Neural cell (in vitro differentiated cells): ENCODE results near the gene RABGEF1. TPM values are rescaled to one million over a fixed set of nuclear protein-coding genes. Genes with fewer than 3 reads are reported as not detected.
"Not testable (repeated sequence)": the region's sequence is repeated elsewhere in the genome, so short reads cannot be mapped to it uniquely, and the experiment has no call there.

ENCODE experiments used
- H2AFZ ChIP-seq: fragments of 200-600, 300-800 bp; sonication (generic), shearing (Covaris generic); 2 replicates; pipeline ENCODE4 v1.6.0; 2014; ENCODE audit warnings: low read depth, mild to moderate bottlenecking, antibody characterized with exemption, low read length, moderate library complexity
- H3F3A ChIP-seq: fragments of 200-600 bp; shearing (Covaris generic); 2 replicates; pipeline ENCODE4 v1.6.1; 2016; ENCODE audit warnings: mild to moderate bottlenecking, moderate library complexity, mixed read lengths, antibody characterized with exemption, low read length; ENCODE audit not compliant: insufficient read depth, poor library complexity, severe bottlenecking
- H3K27ac ChIP-seq: fragments of 200-600, 300-800 bp; sonication (generic), shearing (Covaris generic); 2 replicates; pipeline ENCODE4 v1.5.1; 2014; ENCODE audit warnings: mild to moderate bottlenecking, low read length, moderate library complexity
- H3K27me3 ChIP-seq: fragments of 300-800, 200-600 bp; sonication (generic), shearing (Covaris generic); 2 replicates; pipeline ENCODE4 v1.6.0; 2014; ENCODE audit warnings: mild to moderate bottlenecking, low read depth, low read length, moderate library complexity; ENCODE audit not compliant: insufficient read depth
- H3K36me3 ChIP-seq: fragments of 300-800, 200-600 bp; sonication (generic), shearing (Covaris generic); 2 replicates; pipeline ENCODE4 v1.5.1; 2014; ENCODE audit warnings: mild to moderate bottlenecking, antibody characterized with exemption, low read length, moderate library complexity; ENCODE audit not compliant: insufficient read depth
- H3K4me2 ChIP-seq: fragments of 300-800, 200-600 bp; sonication (generic), shearing (Covaris generic); 2 replicates; pipeline ENCODE4 v1.6.0; 2014; ENCODE audit warnings: mild to moderate bottlenecking, low read length
- H3K4me3 ChIP-seq: fragments of 300-800, 200-600 bp; sonication (generic), shearing (Covaris generic); 2 replicates; pipeline ENCODE4 v1.5.1; 2014; ENCODE audit warnings: mild to moderate bottlenecking, low read length, moderate library complexity
- H3K79me2 ChIP-seq: fragments of 200-600 bp; shearing (Covaris generic); replicated peaks from 2 replicates; pipeline ENCODE4 v1.6.0; 2014; ENCODE audit warnings: mild to moderate bottlenecking, low read length, moderate library complexity; ENCODE audit not compliant: insufficient read depth
- H3K9ac ChIP-seq: fragments of 300-800, 200-600 bp; sonication (generic), shearing (Covaris generic); 2 replicates; pipeline ENCODE4 v1.6.1; 2016; ENCODE audit warnings: mild to moderate bottlenecking, low read length, mixed read lengths
- H3K9me2 ChIP-seq: fragments of 200-600 bp; shearing (Covaris generic); 2 replicates; pipeline ENCODE4 v1.6.1; 2016; ENCODE audit warnings: mild to moderate bottlenecking, low read length, mixed read lengths; ENCODE audit not compliant: insufficient read depth
- H3K9me3 ChIP-seq: fragments of 200-600, 300-800 bp; sonication (generic), shearing (Covaris generic); 2 replicates; pipeline ENCODE4 v1.6.1; 2016; ENCODE audit warnings: mild to moderate bottlenecking, mixed run types, low read length, moderate library complexity, mixed read lengths
- H4K20me1 ChIP-seq: fragments of 200-600 bp; shearing (Covaris generic); 2 replicates; pipeline ENCODE4 v1.6.1; 2016; ENCODE audit warnings: mild to moderate bottlenecking, mixed run types; ENCODE audit not compliant: insufficient read depth
- CTCF ChIP-seq: fragments of 450-650 bp; IDR thresholded peaks from 2 replicates; pipeline ENCODE4 v1.5.1; 2014; ENCODE audit warnings: antibody characterized with exemption, mild to moderate bottlenecking, moderate library complexity; ENCODE audit not compliant: poor library complexity, severe bottlenecking
- EP300 ChIP-seq: fragments of 450-650 bp; conservative IDR thresholded peaks from 2 replicates; pipeline ENCODE4 v1.6.1; 2014; ENCODE audit warnings: antibody characterized with exemption, mild to moderate bottlenecking, moderate library complexity; ENCODE audit not compliant: poor library complexity, severe bottlenecking
- EZH2 ChIP-seq: fragments of 200-600, 300-800 bp; shearing (Covaris generic), sonication (generic); IDR thresholded peaks from 2 replicates; pipeline ENCODE4 v1.6.1; 2014; ENCODE audit warnings: antibody characterized with exemption, low read length, borderline replicate concordance, mild to moderate bottlenecking; ENCODE audit not compliant: insufficient read depth, poor library complexity, severe bottlenecking
- MXI1 ChIP-seq: fragments of 450-650 bp; conservative IDR thresholded peaks from 2 replicates; pipeline ENCODE4 v1.6.1; 2014; ENCODE audit warnings: antibody characterized with exemption, mild to moderate bottlenecking; ENCODE audit not compliant: poor library complexity, severe bottlenecking
- POLR2AphosphoS5 ChIP-seq: IDR thresholded peaks from 2 replicates; pipeline ENCODE4 v1.6.1; 2012
- RAD21 ChIP-seq: fragments of 450-650 bp; conservative IDR thresholded peaks from 2 replicates; pipeline ENCODE4 v1.6.1; 2014; ENCODE audit warnings: antibody characterized with exemption, mild to moderate bottlenecking, moderate library complexity
- SMC3 ChIP-seq: fragments of 450-650 bp; conservative IDR thresholded peaks from 2 replicates; pipeline ENCODE4 v1.6.1; 2014; ENCODE audit warnings: antibody characterized with exemption, mild to moderate bottlenecking, moderate library complexity; ENCODE audit not compliant: poor library complexity
- TAF1 ChIP-seq: IDR thresholded peaks from 2 replicates; pipeline ENCODE4 v1.6.1; 2012; ENCODE audit warnings: low read depth
- polyA plus RNA-seq: library from polyadenylated mRNA; depleted of rRNA; stranded (reverse); fragments of >200 nt; gene quantifications from 2 replicates; pipeline ENCODE4 v1.2.3, GENCODE V29; 2014
- TF ChIP-seq, protein P1 (sequence below): IDR thresholded peaks from 2 replicates; pipeline ENCODE4 v1.6.1; 2012; ENCODE audit warnings: borderline replicate concordance

Gene RABGEF1
- polyA plus RNA-seq, 1 donor from 2014 or later, result 34.8 TPM

- TF ChIP-seq EZH2, result no peak
These were observed 47.2 kb upstream of the RABGEF1 start (continued) for GRCh38 chr7:66693331-66693730.

DNA sequence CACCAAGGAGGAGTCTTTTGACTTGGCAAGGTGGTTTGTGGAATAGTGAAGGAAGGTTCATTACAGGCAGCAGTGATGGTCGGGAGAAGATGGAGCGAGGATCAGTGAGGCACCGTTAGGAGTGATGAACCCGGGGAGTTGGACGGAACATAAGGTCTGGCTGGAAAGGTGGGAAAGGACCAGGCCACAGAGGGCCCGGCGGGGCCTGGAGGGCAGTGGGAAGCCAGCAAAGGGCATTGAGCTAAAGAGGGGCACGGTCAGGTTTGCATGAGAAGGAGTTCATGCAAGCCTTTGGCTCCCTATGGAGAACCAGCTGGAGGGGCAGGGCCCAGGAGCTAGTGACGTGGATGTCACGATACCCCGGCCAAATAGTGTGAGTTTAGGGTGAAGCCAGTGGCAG, 46.2 kb upstream of the RABGEF1 start:
- Histone ChIP-seq H3K27ac (no peak overlapping the region), H3K79me2 (no peaks in the 10 kb centered on the region), H3K9me2 (no peaks in the 10 kb centered on the region), H3K9me3 (no peaks in the 10 kb centered on the region), H2AFZ (no peak overlapping the region), H3K4me2 (no peak overlapping the region), H4K20me1 (no peaks in the 10 kb centered on the region), H3K9ac (no peak overlapping the region), H3F3A (no peaks in the 10 kb centered on the region), H3K27me3 (no peaks in the 10 kb centered on the region), H3K4me3 (no peak overlapping the region), H3K36me3 (no peaks in the 10 kb centered on the region)
- TF ChIP-seq EZH2 (no peak), EP300 (no peak), RAD21 (no peak), CTCF (no peak), MXI1 (no peak), SMC3 (no peak), POLR2AphosphoS5 (no peak), TAF1 (no peak)
- TF ChIP-seq, protein P1, sequence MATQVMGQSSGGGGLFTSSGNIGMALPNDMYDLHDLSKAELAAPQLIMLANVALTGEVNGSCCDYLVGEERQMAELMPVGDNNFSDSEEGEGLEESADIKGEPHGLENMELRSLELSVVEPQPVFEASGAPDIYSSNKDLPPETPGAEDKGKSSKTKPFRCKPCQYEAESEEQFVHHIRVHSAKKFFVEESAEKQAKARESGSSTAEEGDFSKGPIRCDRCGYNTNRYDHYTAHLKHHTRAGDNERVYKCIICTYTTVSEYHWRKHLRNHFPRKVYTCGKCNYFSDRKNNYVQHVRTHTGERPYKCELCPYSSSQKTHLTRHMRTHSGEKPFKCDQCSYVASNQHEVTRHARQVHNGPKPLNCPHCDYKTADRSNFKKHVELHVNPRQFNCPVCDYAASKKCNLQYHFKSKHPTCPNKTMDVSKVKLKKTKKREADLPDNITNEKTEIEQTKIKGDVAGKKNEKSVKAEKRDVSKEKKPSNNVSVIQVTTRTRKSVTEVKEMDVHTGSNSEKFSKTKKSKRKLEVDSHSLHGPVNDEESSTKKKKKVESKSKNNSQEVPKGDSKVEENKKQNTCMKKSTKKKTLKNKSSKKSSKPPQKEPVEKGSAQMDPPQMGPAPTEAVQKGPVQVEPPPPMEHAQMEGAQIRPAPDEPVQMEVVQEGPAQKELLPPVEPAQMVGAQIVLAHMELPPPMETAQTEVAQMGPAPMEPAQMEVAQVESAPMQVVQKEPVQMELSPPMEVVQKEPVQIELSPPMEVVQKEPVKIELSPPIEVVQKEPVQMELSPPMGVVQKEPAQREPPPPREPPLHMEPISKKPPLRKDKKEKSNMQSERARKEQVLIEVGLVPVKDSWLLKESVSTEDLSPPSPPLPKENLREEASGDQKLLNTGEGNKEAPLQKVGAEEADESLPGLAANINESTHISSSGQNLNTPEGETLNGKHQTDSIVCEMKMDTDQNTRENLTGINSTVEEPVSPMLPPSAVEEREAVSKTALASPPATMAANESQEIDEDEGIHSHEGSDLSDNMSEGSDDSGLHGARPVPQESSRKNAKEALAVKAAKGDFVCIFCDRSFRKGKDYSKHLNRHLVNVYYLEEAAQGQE, result no peak

DNA sequence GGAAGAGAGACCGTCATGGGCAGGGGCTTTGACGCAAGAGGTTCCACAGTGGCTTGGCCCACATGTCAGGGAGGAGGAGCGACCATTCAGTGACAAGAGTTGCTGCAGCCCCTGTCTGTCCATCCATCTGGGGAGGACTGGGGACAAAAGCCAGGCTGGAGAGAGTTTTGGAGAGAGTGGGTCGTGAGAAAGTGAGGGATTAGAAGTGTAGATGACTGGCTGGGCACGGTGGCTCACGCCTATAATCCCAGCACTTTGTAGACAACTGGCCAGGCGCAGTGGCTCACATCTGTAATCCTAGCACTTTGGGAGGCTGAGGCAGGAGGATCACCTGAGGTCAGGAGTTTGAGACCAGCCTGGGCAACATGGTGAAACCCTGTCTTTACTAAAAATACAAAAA, 45.1 kb upstream of the RABGEF1 start:
- not testable (repeated sequence) for H4K20me1 ChIP-seq, H3F3A ChIP-seq, H3K79me2 ChIP-seq, H3K36me3 ChIP-seq, H3K27ac ChIP-seq, H3K4me3 ChIP-seq, H3K4me2 ChIP-seq, H3K27me3 ChIP-seq, H3K9ac ChIP-seq, H3K9me3 ChIP-seq, H3K9me2 ChIP-seq, H2AFZ ChIP-seq

DNA sequence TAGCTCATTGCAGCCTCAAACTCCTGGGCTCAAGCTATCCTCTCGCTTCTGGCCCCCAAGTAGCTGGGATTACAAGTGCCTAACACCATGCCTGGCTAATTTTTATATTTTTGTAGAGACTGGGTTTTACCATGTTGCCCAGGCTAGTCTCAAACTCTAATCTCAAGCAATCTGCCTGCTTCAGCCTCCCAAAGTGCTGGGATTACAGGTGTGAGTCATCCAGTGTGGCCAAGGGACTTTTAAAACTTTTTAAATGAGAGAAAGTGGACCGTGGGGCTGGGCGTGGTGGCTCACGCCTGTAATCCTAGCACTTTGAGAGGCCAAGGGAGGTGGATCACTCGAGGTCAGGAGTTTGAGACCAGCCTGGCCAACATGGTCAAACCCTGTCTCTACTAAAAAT, 44.4 kb upstream of the RABGEF1 start:
- H3K9me2 ChIP-seq, H4K20me1 ChIP-seq, H3K27me3 ChIP-seq, H3K79me2 ChIP-seq, H3K36me3 ChIP-seq, H3K9me3 ChIP-seq, H2AFZ ChIP-seq, H3K4me3 ChIP-seq, H3K27ac ChIP-seq, H3K4me2 ChIP-seq, H3K9ac ChIP-seq, H3F3A ChIP-seq: not testable (repeated sequence)
